ENCODE data around the gene ENTR1.
"Not testable (repeated sequence)": the region's sequence is repeated elsewhere in the genome, so short reads cannot be mapped to it uniquely, and the experiment has no call there.

ENTR1 gene

DNA sequence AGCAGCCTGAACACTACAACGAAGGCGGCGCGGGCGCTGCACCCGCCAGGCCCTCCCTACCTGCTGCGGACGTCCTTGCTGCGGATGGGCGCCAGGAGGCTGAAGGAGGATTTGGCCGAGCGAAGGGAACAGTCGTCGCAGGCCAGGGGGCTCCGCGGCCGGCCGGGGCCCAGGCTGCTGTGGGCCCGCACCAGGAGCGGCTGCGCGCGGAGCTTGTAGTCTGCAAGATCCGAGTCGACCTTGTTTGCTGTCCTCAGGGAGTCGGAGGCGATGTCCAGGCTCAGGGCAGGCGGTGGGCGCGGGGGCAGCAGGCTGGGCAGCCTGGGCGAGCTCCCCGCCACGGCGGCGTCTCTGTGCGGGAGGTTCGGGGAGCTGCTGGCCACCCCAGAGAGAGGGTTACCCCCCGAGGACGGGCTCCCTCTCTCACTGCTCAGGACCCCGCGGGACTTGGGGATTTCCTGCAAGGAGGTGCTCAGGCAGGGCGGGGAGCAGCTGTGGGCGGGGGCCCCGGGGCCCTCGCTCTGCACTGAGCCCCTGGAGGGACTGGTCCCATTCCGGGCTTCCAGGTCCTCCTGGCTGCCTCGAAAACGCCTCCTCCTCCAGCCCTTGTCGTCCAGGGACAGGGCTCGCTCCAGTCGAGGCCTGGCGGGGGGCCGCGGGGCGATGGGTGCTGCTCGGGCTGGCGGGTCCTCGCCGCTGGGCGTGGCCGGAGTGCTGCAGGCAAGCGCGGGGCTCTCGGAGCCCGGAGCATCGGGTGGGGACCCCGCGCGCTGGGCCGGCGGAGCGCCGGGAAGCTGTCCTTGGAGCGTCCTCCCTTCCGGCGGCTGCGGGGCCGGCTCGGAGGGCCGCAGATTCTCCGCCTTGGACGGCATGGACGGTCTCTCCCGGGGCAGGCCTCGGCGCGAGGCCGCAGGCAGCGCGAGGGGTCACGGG lies 28.4 kb upstream of the ENTR1 start:
- peak in 6 of 51 donors; percentile 4 to 35 (median 26) for DNase-seq

DNA sequence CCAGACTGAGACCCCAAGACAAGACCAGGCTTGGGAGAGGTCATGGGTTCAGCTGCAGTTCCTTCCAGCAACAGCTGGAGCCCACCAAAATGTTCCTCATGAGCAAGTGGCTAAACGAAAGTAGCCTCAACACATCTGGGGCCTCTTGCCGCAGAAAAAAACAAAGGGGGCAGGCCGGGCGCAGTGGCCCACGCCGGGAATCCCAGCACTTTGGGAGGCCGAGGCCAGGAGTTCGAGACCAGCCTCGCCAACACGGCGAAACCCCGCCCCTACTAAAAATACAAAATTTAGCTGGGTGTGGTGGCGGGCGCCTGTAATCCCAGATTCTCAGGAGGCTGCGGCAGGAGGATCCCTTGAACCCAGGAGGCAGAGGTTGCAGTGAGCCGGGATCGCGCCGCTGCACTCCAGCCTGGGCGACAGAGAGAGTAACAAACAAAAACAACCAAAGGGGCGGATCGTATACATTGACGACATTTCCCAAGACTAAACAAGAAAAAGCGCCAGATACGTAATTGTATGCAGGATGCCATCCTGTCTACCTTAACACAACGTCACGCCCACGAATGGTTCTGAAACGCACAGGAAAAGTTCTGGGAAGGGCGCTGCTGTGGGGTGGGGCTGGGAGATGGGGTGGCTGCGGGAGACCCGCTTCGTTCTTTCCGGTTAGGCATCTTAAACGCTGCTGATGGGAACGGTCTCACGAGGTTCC lies 27.6 kb upstream of the ENTR1 start:
- DNase-seq: no peak

DNA sequence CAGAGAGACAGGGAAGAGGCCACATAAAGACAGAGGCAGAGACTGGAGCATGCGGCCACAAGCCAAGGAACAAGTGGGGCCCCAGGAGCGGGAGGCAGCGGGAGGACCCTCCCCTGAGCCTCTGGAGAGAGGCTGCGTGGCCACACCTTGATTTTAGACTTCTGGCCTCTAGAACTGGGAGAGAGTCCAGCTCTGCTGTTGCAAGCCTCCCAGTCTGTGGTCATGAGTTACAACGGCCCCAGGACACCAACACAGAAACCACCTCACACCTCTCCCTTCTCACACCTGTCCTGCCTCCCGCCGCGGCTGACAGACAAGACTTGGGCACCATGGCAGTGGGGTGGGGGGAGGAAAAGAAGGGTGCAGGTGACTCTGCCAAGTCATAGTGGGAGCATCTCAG lies 27.0 kb upstream of the ENTR1 start:
- no peak for DNase-seq

DNA sequence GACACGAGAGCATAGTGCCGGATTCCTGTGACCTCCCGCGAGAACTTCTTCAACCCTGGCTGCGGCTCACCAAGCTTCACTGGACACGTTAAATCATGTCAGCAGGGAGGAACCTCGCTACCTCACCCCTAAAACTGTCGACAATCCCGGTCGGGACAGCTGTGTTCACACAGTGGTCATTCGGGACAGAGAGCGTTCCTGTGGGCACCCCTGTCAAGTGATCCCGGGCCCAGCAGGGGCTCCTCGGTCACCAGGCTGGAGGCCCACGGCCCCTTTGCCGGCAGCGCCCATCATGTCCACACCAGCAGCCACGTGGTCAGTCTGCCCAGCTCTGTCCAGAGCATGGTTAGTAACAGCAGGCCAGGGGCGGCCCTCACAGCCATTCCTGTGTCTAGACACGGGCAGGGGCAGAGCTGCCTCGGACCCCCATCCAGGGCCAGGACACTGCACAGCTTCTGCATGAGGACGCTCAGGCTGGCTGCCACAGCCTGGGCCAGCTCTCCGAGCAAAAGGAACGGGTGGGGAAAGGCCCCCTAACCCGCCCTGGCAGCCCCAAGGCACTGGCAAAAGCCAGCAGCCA lies 25.7 kb upstream of the ENTR1 start:
- no peak for DNase-seq

DNA sequence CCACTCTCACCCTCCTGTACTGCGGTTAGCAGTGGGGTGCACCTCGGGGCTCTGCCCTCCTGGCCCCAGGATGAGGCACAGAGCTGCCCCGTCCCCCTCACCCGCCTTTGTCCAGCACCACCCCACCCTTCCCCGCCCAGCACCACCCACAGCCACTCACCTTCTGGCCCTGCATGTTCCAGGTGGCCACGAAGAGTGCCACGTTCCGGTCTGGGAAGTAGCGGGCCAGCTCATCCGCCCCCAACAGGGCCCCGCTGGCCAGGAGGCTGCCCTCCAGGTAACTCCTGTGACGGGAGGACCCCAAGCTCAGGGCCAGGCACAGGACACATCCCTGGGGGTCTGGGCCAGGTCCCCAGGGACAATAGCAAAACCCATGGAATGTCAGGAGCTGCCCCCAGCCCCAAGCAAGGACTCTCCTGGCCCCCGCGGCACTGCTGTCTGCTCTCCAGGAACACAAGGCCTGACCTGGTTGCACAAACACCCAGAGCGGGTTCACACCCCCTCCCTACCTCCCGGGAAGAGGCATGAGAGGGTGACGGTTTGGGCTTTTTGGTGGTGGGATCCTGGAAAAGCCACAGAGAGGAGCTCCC lies 24.3 kb upstream of the ENTR1 start:
- no peak for DNase-seq

DNA sequence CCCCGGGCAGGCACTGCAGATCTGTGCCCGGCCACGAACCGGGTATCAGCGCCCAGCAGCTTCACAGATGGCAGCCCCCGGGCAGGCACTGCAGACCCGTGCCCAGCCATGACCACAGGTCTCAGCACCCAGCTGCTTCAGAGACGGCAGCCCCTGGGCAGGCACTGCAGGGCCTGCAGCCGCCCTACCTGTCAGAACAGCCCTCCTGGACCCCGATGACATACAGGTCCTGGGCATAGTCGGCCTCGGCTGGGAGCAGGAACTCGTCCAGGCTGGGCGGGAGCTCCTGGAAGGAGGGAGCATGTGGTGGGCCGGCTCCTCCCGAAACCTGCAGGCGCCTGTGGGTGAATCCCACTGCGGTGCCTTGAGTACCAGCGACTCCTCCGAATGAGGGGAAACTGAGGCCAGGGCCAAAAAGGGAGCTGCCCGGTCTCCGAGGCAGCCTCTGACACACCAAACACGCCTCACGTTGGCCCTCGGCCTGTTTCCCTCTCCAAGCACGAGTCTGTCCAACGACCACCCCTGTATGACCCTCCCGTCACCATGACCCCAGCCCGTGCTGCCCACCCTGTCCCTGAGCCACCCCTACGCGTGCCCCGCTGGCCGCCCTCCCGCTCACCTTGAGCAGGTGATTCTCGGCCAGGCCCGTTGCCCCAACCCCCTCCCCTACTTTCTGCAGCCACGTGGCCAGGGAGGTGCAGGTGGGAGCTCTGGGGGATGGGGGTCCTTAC lies 23.6 kb upstream of the ENTR1 start:
- DNase-seq: no peak

DNA sequence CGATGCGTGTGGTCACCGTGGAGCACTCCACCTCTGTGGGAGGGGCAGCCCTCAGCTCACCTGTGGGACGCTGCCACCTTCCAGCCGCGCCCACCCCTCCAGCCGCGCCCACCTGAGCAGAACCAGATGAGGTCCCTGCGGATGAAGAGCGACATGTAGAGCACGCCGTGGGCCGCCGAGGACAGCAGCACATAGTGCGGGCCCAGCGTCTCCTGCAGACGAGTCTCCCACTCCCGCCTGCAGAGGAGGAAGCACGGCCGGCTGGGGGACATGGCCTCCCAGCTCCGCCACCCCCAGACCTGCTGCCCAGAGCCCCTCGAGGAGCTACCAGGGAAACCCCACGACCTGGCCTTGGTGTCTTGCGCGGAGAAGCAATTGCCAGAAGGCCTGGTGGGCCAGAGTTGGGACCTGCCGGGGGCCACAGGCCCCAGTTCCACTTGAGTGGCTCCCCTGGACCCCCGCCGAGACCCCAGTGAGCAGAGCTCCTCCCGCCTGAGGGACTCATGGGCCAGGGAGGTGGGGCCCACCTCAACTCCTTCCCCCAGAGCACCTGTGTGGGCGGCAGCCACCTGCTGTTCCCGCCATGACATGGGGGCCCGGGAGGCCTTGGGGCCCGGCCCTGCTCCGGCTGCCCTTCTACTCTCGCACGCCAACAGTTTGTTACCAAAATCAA lies 22.8 kb upstream of the ENTR1 start:
- no peak for DNase-seq

DNA sequence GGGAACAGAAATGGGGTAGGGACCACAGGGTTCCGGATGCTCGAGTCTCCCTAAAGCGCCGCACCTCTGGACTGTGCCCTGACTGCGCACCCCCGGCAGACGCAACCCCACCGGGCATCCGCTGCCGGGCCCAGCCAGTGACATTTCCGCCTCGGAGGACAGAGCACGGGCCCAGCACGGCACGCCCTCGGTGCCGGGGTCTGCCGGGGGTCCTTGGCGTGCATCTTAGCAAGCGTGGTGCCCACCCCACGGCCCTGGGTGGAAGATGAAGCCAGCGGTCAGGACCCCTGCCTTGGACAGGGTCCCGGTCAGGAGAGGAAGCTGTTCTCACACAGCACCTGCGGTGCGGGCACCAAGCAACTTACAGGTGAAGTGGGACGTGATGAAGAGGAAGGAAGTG lies 22.2 kb upstream of the ENTR1 start:
- DNase-seq: no peak

DNA sequence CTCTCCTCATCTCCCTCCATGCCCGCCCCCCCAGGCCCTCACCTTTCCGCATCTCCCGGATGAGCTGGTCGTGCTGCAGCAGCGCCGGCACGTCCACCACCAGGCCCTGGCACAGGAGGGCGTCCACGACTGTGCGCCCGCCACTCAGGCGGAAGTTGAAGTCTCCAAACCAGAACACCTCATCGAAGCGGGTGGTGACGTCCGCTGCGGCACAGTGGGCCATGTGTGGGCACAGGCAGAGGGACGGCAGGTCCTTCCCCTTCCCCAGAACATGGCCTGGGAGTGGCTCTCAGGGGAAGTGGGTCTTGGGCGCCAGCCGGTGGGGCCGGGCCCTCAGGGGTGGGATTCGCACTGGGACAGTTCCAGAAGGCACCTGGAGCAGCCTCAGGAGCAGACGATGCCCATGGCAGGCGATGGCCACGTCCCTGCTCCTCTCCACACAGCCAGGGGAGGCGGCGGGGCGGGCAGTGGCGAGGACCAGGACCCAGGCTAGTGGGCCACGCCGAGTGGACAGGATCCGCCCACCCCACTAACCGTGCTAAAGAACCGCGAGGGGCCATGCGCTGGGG lies 21.5 kb upstream of the ENTR1 start:
- no peak for DNase-seq

DNA sequence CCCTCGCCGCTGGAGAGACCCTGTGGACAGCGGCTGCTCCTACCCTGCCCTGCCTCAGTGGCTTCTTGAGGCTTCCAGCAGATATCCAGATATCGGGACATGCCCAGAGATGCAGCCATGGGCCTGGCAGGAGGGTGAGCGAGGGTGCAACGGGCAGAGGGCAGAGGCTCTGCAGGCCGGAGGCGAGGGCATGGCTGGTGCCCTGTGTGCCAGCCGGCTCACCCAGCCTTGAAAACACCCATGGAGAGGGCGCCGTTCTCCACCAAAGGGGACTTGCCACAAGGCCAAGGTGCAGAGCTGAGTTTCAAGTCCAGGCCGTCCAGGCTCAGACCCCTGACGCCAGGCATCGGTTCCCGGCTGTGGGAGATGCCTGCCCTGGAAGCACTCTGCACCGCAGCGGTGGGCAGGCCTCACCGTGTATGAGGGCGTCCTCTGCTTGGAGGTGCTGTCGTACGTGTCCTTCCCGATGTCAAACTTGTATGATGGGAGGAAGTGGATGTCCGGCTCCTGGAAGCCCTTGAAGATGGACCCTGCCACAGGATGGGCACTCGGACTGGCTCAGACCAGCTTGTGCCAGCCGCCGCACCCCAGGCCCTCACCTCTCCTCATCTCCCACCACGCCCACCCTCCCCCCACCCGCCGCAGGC lies 20.3 kb upstream of the ENTR1 start:
- no peak for DNase-seq

DNA sequence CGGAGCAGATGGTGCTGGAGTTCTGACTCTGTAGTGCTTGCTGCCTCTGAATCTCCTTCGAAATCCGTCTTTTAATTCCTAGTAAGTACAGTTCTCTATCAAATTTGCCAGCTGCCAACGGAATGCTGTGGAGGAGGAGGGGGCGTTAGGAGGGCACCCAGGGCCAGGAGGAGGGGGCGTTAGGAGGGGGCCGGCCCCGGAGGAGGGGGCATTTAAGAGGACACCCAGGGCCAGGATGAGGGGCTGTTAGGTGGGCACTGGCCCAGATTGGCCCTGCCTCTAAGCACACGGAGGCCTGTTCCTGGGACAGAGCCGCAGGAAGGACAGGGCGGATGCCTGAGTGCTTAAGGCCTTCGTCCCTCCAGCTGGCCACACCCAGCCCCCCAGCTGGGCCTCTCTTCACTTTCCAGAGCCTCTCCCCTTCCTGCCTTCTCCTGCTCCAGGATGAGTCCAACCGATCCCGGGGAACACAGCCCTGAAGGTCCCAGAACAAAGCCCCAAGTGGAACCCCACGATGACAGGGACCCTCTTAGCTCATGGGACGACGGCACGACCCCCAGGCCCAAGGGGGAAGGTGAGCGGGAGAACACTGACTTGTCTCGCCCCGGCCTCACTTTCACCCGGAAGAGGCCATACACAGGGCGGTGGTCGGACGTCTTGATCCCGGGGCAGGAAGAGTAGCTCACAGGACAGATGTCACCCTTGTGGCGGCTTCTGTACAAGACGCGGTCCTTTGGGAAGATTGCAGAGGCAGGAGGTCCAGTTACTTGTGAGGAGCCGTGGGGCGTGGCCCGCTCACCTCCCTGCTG lies 19.5 kb upstream of the ENTR1 start:
- no peak for DNase-seq

DNA sequence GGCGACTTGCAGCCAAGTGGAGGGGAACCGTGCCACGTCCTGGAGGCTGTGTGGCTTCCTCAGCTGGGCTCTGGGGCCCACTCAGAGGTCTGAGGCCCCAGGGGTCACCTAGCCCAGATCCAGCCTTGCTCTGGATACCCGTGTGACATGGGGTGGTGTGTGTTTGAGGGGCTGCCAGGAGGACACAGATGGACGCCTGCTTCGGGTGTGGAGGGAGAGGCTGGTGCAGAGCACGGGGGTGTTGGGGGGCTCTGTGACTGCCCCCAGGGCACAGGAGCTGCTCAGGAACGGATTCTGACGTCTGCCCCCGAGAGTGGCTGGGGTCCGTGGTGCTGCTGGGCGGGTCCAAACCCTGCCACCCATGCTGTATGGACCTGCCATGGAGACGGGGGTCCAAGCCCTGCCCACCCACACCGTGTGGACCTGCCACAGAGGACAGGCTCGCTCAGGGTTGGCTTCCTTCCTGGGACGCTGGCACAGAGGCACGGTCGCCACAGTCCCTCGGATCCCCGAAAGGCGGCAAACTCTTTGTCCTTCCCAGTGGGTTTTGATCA lies 18.7 kb upstream of the ENTR1 start:
- DNase-seq: no peak

DNA sequence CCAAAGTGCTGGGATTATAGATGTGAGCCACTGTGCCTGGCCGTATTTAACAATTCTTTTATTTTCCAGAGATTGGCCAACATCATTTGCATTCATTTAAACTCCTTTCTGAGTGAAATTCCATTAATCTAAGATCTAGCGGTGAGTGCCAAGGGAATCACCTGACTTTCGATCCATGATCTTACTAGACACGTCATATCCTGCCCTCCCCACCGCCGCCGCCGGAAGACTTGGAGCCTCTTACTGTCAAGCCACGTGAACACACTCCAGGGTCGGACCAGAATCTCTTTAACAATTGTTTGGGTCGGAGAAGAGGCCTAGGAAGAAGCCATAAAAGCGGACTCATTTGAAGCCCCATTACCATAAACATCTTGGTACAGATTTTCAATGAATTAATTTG lies 16.4 kb upstream of the ENTR1 start:
- DNase-seq: no peak

DNA sequence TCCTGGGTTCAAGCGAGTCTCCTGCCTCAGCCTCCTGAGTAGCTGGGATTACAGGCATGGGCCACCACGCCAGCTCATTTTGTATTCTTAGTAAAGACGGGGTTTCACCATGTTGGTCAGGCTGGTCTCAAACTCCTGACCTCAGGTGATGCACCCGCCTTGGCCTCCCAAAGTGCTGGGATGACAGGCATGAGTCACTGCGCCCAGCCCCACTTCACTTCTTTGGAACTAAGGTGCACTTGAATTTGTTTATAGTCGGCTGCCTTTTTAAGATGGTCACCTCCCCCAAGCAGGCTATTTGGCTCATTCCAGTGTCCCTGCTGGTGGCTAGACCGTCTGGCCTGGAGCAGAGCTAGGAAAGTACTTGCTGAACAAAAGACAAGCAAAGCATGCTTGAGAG lies 15.0 kb upstream of the ENTR1 start:
- DNase-seq: not testable (repeated sequence)

DNA sequence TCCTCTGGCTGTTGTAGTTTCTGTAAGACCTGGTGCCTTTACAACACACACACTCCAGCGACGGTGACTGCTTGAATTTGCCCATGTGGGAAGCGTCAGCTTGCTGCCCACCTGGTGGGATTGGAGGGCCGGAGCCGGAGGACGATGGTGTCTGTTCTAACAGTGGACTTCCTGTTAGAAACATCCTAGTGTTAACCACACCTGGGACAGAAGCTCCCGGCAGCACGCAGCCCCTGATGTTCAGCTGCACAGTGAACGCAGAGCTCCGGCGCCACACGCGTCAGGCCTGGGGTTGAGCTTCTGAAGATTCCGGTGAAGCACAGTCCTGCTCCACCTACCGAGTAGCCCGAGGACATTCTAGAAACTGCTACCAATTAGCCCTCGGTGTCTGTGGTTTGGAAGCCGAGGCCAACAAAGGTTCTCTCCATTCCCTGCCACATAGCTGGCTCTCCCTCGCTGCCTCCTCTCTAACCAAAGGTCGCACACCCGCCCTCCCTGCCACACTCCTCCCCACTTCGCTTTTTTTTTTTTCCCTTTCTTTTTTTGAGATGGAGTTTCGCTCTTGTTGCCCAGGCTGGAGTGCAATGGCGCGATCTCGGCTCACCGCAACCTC lies 14.4 kb upstream of the ENTR1 start:
- DNase-seq: no peak

DNA sequence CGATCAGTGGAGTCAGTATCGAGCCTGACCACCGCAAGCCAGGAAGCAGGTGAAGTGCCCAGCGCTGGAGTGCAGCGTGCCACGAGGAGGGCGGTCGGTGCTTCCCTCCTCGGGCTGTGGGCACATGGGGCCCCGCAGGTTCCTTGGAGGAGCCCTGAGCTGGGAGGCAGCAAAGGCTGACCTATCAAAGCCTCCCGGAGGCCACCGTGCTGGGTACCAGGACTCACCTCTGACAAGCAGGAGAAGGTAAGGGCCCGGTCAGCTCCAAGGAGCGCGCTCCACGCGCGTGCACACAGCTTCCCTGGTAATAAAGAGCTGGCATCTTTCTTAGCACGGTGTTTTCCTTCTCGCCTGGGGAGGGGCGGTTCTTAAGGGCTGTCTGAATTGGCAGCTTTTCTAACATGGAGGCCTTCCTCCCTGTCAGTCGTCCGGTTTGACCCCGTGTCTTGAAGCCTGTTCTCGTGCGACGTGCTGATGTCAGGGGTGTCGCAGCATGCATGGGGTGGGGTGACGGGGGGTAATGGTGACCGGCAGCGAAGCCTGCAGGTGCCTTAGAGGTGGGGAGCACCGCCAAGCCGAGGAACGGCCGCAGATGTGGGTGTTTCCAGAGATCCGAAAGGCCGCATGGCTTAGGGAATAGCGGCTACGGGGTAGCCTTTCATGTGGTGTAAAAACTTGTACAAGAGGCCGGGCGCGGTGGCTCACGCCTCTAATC lies 13.2 kb upstream of the ENTR1 start:
- no peak for DNase-seq

DNA sequence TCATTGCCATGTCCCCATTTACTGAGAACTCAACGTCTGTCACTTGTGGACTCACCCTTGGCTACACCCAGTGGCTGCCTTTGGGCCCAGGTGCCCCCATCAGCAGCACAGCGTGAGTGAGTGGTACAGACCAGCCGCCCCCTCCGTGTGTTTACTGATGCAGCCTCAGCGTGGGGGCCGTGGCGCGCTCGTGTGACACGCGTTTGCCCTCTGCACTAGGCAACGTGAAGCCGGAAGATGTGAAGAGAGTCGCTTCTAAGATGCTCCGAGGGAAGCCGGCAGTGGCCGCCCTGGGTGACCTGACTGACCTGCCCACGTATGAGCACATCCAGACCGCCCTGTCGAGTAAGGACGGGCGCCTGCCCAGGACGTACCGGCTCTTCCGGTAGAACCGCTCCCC lies 12.5 kb upstream of the ENTR1 start:
- DNase-seq: no peak

DNA sequence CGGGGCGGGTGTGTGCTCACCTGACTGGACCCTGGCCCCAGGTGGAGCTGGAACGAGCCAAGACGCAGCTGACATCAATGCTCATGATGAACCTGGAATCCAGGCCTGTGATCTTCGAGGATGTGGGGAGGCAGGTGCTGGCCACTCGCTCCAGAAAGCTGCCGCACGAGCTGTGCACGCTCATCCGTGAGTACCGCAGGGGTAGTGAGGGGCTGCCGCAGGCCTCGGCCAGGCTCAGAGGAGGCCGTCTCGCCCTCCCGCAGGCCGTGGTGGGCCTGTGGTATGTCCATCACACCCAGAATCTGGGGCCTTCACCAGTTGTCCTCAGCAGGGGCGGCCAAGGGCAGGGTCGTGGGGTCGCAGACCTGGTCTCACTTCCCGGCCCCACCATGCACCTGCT lies 11.4 kb upstream of the ENTR1 start:
- DNase-seq: no peak
